Endothelial cell (in vitro differentiated cells): ENCODE results near the gene PPDPF. TPM values are rescaled to one million over a fixed set of nuclear protein-coding genes. Genes with fewer than 3 reads are reported as not detected.

Experiments used
- DNase-seq: peaks from one replicate; pipeline ENCODE4 v3.0.0; 2021; ENCODE audit warnings: low spot score
- H3K27ac Mint-ChIP-seq: one replicate; pipeline ENCODE4 v1.8.0; 2021; ENCODE audit warnings: mixed read lengths, inconsistent platforms; ENCODE audit not compliant: unreplicated experiment
- H3K27me3 Mint-ChIP-seq: one replicate; pipeline ENCODE4 v1.8.0; 2021; ENCODE audit warnings: mild to moderate bottlenecking, moderate library complexity, mixed read lengths, inconsistent platforms; ENCODE audit not compliant: unreplicated experiment
- H3K36me3 Mint-ChIP-seq: one replicate; pipeline ENCODE4 v1.8.0; 2021; ENCODE audit warnings: mild to moderate bottlenecking, low read depth, mixed read lengths, inconsistent platforms; ENCODE audit not compliant: unreplicated experiment
- H3K4me1 Mint-ChIP-seq: one replicate; pipeline ENCODE4 v1.8.0; 2021; ENCODE audit warnings: mild to moderate bottlenecking, mixed read lengths, inconsistent platforms; ENCODE audit not compliant: unreplicated experiment
- H3K4me3 Mint-ChIP-seq: one replicate; pipeline ENCODE4 v1.8.0; 2021; ENCODE audit warnings: mild to moderate bottlenecking, mixed read lengths, inconsistent platforms; ENCODE audit not compliant: unreplicated experiment
- H3K9me3 Mint-ChIP-seq: one replicate; pipeline ENCODE4 v1.8.0; 2021; ENCODE audit warnings: mixed read lengths, inconsistent platforms; ENCODE audit not compliant: unreplicated experiment
- total RNA-seq: library from RNA; stranded (reverse); fragmentation: NEBNext Ultra II Directional; extraction: Animal tissue kit (Norgen Biotek cat#: 25700); gene quantifications from one replicate; pipeline ENCODE4 v1.2.1, GENCODE V29; 2021; ENCODE audit not compliant: unreplicated experiment
- TF ChIP-seq, protein P1 (sequence below): fragments of 200-600 bp; sonication (generic); IDR thresholded peaks from one replicate; pipeline ENCODE4 v1.5.0; 2021; ENCODE audit warnings: antibody characterized with exemption; ENCODE audit not compliant: unreplicated experiment

PPDPF gene
- total RNA-seq, 1 donor from 2014 or later, result 151 TPM

DNA sequence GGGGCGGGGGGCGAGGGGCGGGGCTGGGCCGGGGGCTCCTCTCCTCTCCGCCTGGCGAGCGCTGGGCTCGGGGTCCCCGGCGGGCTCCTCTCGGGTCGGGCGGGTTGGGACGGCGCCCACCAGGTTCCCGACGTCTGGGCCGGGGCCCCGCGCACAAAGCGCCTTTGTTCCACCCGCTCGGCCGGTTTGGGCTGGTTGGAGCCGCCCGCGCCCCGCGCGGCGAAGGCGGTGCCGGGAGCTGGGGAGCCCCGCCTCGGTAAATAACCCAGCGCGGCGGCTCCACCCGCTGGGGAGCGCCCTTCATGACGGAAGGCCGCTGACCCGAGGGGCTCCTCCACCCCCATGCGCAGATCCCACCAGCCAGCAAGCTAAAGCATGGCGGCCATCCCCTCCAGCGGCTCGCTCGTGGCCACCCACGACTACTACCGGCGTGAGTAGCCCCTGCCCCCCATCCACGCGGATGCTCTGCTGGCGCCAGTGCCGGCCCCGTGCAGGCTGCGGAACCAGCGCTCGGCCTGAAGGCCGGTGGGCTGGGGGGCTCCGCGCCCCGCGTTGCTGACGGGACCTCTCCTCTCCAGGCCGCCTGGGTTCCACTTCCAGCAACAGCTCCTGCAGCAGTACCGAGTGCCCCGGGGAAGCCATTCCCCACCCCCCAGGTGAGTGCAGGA is 503 bp downstream of the PPDPF start:
- Mint-ChIP-seq H3K36me3 (peaks cover 15% of the 10 kb centered on the region), H3K9me3 (no peaks in the 10 kb centered on the region), H3K27me3 (peaks cover 17% of the 10 kb centered on the region), H3K27ac (peak overlapping the region; percentile 42), H3K4me3 (peak overlapping the region; percentile 91), H3K4me1 (peaks cover 5% of the 10 kb centered on the region)
- TF ChIP-seq, protein P1, sequence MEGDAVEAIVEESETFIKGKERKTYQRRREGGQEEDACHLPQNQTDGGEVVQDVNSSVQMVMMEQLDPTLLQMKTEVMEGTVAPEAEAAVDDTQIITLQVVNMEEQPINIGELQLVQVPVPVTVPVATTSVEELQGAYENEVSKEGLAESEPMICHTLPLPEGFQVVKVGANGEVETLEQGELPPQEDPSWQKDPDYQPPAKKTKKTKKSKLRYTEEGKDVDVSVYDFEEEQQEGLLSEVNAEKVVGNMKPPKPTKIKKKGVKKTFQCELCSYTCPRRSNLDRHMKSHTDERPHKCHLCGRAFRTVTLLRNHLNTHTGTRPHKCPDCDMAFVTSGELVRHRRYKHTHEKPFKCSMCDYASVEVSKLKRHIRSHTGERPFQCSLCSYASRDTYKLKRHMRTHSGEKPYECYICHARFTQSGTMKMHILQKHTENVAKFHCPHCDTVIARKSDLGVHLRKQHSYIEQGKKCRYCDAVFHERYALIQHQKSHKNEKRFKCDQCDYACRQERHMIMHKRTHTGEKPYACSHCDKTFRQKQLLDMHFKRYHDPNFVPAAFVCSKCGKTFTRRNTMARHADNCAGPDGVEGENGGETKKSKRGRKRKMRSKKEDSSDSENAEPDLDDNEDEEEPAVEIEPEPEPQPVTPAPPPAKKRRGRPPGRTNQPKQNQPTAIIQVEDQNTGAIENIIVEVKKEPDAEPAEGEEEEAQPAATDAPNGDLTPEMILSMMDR, result no peak
- peak; percentile 65 for DNase-seq

DNA sequence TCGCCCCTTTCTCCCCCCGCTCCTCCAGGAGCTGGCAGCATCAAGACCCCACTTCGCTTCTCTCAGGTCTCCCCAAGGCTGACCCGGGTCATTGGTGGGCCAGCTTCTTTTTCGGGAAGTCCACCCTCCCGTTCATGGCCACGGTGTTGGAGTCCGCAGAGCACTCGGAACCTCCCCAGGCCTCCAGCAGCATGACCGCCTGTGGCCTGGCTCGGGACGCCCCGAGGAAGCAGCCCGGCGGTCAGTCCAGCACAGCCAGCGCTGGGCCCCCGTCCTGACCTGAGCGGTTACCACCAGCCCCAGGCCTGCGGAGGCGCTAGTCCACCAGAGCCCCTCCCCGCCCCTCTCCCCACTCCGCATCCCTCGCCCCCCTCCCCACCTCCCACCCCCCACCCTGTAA is 1.0 kb downstream of the PPDPF start:
- TF ChIP-seq, protein P1, result no peak
- Mint-ChIP-seq H3K4me3 (peak overlapping the region; percentile 91), H3K27me3 (peaks cover 17% of the 10 kb centered on the region), H3K27ac (peak overlapping the region; percentile 42), H3K36me3 (peaks cover 15% of the 10 kb centered on the region), H3K9me3 (no peaks in the 10 kb centered on the region), H3K4me1 (peaks cover 5% of the 10 kb centered on the region)
- no peak for DNase-seq

DNA sequence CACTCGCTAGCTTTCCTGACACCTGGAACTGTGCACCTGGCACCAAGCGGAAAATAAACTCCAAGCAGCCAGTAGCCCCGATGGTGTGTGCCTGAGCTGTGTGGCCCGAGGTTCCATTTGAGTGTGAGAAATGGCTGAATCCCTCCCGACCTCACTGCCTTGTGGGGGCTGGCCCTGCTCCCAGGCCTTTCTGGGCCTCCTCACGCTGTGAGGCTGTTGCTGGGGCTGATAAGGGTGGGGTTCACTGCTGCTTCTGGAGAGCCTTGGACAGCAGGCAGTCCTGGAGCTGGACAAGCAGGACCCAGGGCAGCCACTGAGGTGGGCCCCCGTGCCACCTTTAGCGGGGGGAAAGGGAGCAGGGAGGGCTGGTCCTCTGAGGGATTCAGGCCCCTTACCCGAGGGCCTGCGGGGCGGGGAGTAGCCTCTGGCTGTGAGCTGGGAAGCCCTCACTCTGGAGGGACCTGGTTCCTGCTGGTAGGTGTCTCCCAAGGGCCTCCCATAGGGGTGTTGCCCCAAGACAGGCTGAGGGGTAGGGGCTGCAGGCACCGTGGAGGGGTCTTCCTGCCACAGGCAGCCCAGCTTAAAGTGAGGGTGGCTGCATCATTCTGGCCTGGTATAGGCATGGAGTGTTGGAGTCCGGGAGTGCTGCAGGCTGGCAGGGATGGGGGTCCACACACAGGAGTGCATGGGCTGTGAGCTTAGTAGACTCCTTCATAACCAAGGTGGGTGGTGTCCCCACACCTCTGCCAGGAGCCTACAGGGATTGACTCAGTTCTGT is 1.7 kb downstream of the PPDPF start:
- no peak for DNase-seq
- Mint-ChIP-seq H3K36me3 (peaks cover 15% of the 10 kb centered on the region), H3K4me3 (peak overlapping the region; percentile 77), H3K9me3 (no peaks in the 10 kb centered on the region), H3K27me3 (peaks cover 17% of the 10 kb centered on the region), H3K27ac (no peak overlapping the region), H3K4me1 (peaks cover 5% of the 10 kb centered on the region)
- TF ChIP-seq, protein P1, result no peak

- H3K27ac Mint-ChIP-seq, result no peak overlapping the region
- no peaks in the 10 kb centered on the region for H3K9me3 Mint-ChIP-seq
- peaks cover 2% of the 10 kb centered on the region for H3K4me1 Mint-ChIP-seq
- TF ChIP-seq, protein P1, result no peak
- peak overlapping the region; percentile 65 for H3K4me3 Mint-ChIP-seq
- no peak for DNase-seq
- peaks cover 12% of the 10 kb centered on the region for H3K36me3 Mint-ChIP-seq
- H3K27me3 Mint-ChIP-seq, result peaks cover 15% of the 10 kb centered on the region
Observed at GRCh38 chr20:63522981-63523611, 2.5 kb downstream of the PPDPF start.
